GM21447 (cell line): Measurements from ENCODE around the gene CFAP46.
"Not testable (repeated sequence)": the region's sequence is repeated elsewhere in the genome, so short reads cannot be mapped to it uniquely, and the experiment has no call there.

ENCODE experiments used
- ATAC-seq: cut with Tn5 transposase; IDR thresholded peaks from one replicate; pipeline ENCODE4 v1.9.1; 2021; ENCODE audit not compliant: unreplicated experiment

The CFAP46 gene

DNA sequence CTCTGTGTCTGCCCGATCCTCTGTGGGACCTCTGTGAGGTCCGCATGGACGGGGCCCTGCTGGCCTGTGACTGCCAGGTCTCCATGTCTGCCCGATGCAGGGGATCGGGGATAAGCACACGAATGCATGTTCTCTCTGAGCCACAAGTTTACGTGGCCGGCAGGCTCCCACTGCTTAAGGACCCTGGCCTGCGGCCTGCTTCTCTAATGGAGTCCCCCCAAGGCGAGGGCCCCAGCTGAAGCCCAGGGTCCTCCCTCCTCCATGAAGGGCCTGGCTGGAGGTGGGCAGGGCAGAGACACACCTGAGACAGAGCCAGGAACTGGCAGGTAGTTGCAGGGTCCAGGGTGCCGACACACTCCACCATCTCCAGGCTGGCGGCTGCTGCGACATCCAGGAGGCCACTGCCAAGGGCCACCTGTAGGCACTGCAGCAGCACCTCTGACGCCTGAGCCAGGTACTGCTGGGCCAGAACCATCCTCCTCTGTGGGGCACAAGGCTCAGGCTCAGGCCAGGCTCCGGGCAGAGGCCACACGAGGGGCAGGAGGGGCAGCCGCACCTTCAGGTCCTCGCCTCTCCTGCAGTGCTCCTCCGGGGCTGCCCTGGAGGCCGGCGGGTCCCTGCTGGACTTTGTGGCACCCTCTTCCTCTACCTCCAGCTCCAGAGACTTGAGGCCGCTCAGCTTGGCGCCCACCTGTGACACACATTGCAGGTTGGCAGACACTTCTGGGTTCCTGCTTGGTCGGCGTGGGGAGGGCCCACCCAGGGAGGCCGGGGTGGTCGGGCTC lies 95.5 kb downstream of the CFAP46 start:
- no peak for ATAC-seq

DNA sequence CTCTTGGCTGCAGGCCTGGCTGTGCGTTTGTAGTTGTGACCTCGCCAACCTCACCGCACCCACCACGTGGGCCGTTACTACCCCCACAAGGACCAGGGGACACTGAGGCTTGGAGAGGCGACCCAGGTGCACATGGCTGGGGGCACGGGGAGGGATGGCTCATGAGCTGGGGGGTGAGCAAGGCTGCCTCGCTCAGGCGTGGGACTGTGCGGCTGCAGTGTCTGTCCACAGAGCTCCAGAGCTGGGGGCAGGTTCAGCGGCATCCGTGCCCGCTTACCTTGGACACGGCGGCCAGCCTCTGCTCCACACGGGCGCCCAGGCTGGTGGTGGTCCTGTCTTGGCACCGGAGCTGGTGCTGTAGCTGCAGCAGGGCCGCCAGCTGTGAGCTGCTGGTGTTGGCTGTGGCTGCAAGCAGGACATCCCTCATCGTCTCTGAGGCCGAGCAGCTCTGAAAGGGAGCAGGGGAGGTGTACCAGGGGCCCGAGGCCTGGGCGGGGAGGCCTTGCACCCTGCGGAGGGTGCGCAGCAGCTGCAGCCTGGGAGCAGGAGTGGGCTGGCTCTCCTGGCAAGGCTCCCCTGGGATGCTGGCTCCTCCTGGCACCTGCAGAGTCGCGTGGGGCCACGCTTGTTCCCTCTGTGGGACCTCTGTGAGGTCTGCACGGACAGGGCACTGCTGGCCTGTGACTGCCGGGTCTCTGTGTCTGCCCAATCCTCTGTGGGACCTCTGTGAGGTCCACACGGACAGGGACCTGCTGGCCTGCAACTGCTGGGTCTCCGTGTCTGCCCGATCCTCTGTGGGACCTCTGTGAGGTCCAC lies 96.4 kb downstream of the CFAP46 start:
- no peak for ATAC-seq

DNA sequence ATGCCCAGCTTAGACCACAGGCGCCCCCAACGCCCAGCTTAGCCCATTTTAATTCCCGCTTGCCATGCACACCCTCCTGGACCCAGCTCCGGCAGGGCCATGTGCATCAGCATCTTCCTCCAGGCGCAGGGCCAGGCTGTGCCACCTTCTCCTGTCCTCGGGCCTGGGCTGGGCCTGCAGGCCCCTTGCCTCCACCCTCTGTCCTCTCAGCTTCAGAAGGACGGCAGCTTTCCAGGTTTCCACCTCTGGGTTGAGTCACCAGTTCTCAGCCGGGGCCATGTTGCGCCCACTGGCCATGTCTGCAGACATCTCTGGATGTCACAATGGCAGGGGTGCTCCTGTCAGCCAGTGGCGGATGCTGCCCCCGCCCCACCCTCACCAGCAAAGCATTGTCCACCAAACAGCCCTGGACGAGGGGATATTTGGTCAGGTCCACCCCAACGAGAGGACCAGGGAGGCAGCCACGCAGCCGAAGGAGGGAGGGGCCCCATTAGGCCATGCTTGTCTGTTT lies 97.3 kb downstream of the CFAP46 start:
- ATAC-seq: no peak

DNA sequence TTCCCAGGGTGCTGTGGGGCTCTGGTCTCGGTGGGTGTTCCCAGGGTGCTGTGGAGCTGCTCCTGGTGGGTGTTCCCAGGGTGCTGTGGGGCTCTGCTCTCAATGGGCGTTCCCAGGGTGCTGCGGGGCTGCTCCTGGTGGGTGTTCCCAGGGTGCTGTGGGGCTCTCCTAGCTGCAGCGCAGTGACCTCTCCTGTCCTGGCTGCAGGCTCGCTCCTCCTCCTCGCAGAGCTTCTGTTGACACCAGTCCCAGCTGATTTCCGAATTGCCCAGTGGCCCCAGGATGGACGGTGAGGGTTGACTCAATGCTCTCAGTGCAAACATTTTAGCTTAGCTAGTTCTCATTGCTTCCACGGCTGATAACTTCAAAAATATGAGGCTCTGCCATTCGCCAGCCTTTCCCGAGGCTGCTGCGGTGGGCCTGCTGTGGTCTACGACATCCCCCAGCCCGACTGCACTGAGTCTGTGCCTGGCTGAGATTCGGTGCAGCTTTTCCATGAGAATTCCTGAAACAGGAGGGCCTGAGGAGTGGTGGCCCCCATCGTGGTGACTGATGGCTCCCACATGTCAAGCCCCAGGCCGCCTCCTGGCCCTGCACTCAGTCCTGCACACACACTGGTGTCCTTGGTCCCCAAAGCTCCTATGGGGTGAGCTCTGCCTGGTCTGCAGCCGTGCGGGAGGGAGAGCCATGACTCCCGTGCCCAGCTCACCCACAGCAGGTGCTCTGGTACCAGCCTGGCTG lies 98.1 kb downstream of the CFAP46 start:
- ATAC-seq: no peak

DNA sequence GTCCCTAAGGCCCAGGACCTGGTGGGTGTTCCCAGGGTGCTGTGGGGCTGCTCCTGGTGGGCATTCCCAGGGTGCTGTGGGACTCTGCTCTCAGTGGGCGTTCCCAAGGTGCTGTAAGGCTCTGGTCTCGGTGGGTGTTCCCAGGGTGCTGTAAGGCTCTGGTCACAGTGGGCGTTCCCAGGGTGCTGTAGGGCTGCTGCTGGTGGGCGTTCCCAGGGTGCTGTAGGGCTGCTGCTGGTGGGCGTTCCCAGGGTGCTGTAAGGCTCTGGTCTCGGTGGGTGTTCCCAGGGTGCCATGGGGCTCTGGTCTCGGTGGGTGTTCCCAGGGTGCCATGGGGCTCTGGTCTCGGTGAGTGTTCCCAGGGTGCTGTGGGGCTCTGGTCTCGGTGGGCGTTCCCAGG lies 99.1 kb downstream of the CFAP46 start:
- not testable (repeated sequence) for ATAC-seq

DNA sequence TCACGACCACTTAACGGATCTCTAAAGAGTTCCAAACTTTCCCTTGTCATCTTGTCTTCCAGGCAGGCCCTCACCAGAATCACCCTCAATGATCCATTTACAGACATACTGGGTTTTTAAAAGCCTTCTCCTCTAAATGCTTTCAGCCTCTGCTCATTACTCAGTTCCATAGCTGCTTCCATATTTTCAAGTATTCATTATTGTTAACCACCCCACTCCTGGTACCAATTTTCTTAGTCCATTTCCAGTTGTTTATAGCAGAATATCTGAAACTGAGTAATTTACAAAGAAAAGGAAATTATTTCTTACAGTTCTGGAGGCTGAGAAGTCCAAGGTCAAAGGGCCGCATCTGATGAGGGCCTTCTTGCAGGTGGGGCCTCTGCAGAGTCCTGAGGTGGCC lies 100.0 kb downstream of the CFAP46 start:
- no peak for ATAC-seq

DNA sequence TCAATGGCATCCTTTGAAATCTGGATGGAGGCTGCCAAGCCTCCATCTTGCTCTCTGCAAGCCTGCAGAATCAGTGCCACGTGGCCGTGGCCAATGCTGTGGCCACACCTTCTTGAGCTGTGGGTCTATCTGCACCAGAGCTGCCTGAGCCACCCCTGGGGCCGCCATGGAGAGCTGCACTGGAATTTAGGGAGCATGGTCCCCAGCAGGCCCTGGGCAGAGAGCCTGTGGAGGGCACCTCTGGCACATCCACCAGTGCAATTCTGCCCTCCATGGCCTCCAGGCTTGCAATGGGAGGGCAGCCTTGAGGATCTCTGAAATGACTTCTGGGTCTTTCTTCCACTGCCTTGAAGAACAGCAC lies 100.8 kb downstream of the CFAP46 start:
- no peak for ATAC-seq

DNA sequence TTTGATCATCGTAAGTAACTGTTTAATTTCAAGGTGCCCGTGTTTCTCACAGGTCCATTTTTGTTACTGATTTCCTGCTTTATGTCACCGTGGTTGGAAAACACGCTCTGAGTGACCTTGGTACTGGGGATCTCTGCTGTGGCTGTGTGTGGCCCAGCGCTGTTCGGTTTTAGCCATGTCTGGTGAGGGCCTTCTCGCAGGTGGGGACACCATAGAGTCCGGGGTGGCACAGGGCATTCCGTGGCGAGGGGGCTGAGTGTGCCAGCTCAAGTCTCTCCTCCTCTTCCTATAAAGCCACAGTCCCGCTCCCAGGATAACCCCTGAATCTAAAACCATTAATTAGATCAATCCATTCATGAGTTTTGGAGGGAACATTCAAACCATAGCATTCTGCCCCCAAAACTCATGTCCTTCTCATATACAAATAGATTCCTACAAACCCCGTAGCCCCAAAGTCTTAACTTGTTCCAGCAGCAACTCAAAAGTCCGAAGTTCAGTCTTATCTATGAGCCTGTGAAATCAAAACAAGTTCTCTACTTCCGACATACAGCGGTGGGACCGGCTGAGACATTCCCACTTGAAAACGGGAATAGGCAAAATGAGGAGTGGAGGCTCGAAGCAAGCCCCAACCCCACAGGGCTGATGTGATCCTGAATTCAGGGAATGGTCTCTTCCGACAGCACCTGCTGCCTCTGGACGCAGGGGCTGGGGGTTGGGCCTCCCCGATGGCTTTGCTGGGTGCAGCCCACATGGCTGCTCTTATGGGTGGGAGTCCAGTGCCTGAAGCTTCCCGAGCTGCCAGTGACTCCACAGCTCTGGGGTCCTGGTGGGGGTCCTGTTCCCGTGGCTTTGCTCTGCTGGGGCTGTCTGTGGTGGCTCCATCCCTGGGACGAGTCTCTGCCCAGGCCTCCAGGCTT lies 101.4 kb downstream of the CFAP46 start:
- ATAC-seq: no peak

DNA sequence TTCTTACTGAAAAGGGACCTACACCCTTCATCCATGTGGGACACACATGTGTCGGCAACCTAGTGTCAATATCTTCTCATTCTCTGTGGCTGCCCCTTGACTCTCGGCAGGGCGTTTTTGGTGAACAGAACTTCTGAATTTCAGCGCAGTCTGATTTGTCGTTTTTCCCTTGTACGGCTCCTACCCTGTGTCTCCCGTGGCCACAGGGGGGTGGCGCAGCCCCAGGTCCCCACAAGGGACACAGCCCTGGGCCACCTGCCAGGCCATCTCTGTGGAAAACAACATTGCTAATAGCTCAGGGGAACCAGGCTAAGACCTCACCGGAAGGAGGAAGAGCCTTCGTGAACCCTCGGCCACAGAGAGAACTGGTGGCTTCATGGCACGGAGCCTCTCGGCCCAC lies 103.3 kb downstream of the CFAP46 start:
- ATAC-seq: no peak

DNA sequence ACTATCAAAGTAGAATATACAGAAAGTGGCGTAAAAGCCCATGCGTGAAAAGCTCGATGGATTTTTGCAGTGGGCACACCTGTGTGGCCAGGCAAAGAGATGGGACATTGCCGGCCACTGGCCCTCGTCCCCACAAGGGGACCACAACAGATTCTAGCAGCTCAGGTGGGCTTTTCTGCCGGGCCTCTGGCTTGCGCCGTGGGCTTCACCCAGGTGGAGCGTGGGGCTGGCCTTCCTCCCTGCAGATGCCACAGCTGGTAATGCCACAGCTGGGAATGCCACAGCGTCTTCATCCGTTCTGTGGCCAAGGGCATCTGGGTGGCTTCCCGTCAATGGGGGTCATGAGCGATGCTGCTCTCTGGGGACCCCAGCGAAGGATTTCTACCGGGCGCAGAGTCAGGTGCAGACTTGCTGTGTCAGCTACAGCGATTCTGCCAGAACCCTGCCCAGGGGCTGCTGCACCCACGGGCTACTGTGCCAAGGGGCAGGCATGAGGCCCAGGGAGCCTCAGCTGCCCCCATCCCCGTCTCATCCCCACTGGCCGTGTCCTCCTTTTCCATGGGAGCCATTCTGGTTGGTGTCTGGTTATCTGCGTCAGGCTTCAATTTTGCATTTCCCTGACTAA lies 103.9 kb downstream of the CFAP46 start:
- no peak for ATAC-seq

DNA sequence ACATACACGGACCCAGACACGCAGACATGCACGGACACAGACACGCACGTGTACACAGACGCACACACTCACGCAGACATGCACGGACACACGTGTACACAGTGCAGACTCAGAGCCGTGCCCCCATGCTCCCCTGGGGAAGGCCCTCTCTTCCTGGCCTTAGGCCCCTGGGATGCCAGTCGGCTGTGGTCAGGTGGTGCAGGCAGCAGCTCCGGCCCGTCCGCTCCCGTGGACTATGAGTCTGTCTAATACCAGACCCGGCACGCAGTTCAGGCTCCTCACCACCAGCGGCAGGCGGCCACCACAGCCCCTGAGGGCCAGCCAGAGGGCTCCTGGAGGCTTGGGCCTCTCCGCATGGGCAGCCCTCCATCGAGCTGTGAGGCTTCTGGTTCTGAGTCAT lies 104.5 kb downstream of the CFAP46 start:
- no peak for ATAC-seq

DNA sequence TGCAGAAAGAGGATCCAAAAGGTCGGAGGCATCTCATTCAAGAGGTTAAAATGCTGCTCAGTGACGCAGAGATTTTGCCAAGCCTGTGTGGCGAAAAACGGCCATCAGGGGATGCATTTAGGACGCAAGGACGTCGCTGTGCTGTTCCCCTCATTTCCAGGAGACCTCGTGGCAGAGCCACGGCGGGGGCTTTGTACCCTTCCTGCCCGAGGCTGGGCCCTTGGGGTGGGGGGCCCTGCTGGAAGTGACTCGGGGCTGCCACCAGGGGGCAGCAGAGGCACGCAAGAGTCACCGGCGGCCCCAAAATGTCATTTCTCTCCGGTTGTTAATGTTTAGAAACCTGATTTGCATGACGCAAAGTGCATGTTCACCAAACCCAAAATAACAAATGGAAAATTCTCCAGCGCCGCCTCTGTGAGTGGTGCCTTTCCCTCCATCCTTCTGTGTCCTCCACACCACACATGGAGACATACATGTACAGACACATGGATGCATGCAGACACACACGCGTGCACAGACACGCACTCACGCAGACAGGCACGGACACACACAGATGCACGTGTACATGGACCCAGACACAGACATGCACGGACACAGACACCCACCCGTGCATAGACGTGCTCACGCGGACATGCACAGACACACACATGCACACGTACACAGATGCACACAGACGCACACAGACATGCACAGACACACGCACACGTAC lies 105.4 kb downstream of the CFAP46 start:
- ATAC-seq: no peak

DNA sequence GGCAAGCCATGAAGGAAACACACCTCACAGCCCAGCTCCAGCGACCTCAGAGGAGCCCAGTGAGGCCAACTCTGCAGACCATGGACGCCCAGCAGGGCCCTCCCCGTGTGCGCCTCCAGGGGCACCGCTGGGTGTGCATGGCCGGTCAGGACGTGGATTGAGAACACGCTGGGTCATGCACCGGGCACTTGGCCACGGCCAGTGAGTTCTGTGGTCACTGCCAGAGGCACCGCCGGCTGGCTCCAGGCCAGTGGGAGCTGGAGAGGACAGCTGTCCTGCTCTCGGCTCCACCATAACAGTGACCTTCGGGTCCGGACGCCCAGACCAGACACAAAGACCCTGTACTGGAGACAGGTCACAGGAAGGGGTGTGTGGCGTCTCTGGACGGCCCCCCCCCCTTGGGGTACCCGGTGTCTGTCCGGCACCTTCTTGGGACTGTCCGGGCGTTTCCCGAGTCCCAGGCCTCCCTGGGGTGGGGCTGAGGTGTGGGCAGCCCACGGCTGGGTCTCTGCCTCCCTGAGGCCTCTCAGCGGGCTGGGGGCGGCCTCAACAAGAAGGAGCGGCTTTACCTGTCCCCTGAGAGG lies 106.0 kb downstream of the CFAP46 start:
- no peak for ATAC-seq

DNA sequence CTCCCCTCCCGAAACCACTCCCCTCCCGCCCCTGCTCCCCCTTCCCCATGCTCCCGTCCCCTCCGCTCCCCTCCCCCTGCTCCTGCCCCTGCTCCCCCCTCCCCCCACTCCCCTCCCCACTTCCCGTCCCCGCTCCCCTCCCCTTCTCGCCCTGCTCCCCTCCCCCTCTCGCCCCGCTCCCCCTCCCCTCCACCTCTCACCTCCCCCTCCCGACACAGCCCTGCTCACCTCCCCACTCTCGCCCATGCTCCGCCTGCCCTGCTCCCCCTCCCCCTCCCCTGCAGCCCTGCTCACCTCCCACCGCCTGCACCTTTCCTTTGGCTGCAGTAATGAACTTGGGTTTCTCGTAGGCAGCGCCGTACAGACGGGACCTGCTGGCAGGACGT lies 106.5 kb downstream of the CFAP46 start:
- no peak for ATAC-seq

DNA sequence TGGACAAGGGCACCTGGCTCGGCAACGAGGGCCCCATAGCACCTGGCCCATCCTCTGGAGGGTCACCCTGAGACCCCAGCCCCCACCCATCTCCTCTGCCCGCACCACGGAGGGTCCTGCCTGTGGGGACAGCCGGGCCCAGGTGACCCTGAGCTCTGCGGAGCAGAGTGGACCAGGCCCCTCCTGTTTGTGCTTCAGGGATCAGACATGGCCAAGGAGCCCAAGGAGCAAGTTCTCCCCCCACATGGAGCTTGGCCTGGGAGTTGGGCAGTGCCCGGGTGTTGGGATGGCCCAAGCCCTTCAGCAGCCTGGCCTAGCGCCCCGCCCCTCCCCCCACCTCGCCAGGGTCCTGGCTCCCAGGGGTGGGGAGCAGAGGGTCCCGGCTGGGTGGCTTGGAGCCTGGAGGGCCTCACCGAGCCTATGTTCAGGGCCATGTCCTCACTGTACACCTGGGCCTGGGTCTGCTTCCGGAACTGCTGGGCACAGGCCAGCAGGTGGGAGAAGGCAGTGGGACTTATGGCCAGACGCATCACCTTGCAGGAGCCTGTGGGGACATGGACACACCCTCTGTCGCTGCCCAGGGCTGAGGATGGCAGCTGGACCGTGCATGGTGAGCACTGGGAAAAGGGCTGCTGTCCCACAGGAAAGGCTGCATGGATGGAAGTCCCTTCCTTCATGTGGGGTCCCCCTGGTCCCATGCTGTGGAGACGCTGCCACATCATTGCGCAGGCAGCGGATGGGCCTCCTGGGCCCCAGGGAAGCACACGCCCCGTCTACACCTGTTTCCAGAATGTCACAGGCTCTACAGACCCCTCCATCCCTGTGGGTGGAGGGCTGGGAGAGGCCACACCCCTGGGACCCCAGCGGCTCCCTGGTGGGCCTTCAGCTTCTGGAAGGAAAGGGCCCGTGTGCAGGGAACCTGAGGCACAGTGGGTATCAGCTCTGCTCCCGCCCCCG lies 107.2 kb downstream of the CFAP46 start:
- ATAC-seq: no peak

DNA sequence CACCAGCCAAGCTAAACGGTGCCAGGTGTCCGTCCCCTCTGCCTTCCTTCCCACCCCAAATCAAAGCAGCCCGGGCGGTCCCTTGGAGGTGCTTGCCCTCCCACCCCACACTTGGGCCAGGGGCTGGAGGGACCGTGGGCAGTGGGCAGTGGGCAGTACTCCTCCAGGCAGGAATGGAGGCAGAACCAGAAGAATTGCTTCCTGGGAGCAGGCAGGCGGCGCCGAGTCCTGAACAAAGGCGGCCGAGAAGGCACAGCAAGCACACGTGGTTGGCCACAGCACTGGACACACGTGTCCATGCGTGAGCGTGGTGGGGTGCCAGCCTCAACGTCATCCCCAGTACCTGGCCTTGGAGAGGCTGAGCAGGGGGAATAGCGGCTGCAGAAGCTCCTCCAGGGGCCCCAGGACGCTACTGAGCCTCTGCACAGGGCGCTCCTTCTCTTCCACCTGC lies 108.0 kb downstream of the CFAP46 start:
- no peak for ATAC-seq

DNA sequence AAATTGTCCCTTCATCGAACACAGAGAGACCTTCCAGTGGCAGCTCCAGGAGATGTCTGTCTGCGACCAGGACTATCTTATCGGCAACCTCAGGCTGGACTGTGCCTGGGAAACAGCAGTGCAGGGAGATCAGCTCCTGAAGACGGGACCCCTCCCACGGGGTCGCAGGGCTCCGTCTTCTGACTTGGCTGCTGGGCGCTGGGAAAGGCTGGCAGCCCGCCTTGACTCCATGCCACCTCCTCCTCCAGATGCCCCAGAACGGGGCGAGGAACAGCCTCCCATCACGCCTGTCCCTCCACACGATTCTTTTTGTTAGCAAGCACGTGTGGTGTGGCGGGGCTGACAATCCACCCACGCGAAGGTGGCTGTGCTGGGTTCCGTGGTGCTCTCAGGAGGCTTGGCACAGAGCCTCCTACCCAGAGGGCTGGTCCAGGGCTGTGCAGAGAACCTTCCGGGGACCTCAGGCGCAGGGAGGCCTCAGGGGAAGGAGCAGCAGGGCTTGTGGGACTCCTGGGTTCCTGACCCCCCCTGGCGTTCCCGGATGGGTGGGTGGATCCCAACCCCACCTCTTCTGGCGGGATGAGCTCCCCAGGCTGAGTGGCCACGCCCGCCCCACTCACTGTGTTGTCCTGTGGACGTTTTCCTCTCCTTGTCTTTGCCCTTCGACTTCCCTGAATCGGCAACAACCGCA lies 108.8 kb downstream of the CFAP46 start:
- ATAC-seq: no peak
